GM12873 (cell line): ENCODE data around the gene DGKG.
A peak's percentile ranks its signal among the peaks of the same experiment; 100 is the strongest.

Source experiments
- CTCF ChIP-seq: IDR thresholded peaks from 2 replicates; pipeline ENCODE4 v1.5.1; 2012; ENCODE audit warnings: low read depth, mild to moderate bottlenecking, moderate library complexity, low read length, control low read depth; ENCODE audit not compliant: insufficient read depth; ENCODE audit errors: missing control alignments

The DGKG gene

GRCh38 chr3:186284661-186285060 lies 77.4 kb downstream of the DGKG start:
- TF ChIP-seq CTCF = no peak

GRCh38 chr3:186284349-186284652 lies 77.7 kb downstream of the DGKG start:
- TF ChIP-seq CTCF = no peak

GRCh38 chr3:186283651-186284348 lies 78.2 kb downstream of the DGKG start:
- TF ChIP-seq CTCF = no peak

- no peak for TF ChIP-seq CTCF
These were observed 78.9 kb downstream of the DGKG start for GRCh38 chr3:186283096-186283495.

GRCh38 chr3:186281176-186281575 lies 80.9 kb downstream of the DGKG start:
- TF ChIP-seq CTCF = no peak

DNA sequence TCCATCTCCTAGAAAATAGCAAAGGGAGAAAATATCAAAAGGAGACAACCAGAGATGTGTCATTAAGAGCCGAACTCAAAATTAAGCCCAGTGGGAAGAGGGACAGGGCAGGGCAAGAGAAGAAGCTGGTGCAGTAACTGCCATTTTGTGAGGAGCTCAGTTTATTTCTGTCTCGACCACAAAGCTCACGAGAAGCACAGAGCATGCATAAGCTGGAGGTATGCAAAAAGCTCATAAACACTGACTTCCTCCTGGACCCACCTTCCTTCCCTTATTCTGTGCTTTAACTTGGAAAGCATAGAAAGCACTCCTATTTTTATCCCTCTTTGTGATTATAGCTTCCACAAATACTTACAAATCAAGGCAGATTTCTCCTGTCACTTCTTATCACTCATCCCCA lies 81.3 kb downstream of the DGKG start:
- no peak for TF ChIP-seq CTCF

GRCh38 chr3:186277268-186277909 lies 84.6 kb downstream of the DGKG start:
- TF ChIP-seq CTCF = peak; percentile 13
